ENCODE measurements around the gene KRT84.

Gene KRT84

GRCh38 chr12:52338241-52338960 lies 47.1 kb downstream of the KRT84 start:
- DNase-seq = no peak

- DNase-seq = no peak
These were observed 48.4 kb downstream of the KRT84 start for GRCh38 chr12:52337054-52337453.

- no peak for DNase-seq
These were observed 48.8 kb downstream of the KRT84 start for GRCh38 chr12:52336641-52337040.

- DNase-seq = no peak
These were observed 49.7 kb downstream of the KRT84 start for GRCh38 chr12:52335598-52336262.

- DNase-seq = no peak
These were observed 51.3 kb downstream of the KRT84 start for GRCh38 chr12:52334185-52334584.

- DNase-seq = no peak
These were observed 52.1 kb downstream of the KRT84 start for GRCh38 chr12:52333321-52333720.

GRCh38 chr12:52332381-52332780 lies 53.1 kb downstream of the KRT84 start:
- DNase-seq = no peak

- no peak for DNase-seq
These were observed 53.6 kb downstream of the KRT84 start for GRCh38 chr12:52331833-52332232.

GRCh38 chr12:52331039-52331438 lies 54.4 kb downstream of the KRT84 start:
- DNase-seq = no peak

- no peak for DNase-seq
These were observed 57.5 kb downstream of the KRT84 start for GRCh38 chr12:52327830-52328500.

All from activated T-cell treated with anti-CD3 and anti-CD28 coated beads, Interleukin-2, amount 50 U/mL, for 48 hours (primary cell).